Measurements from ENCODE around the gene SORCS1. TPM values are rescaled to one million over a fixed set of nuclear protein-coding genes. Genes with fewer than 3 reads are reported as not detected.

Gene SORCS1
- total and polyA plus RNA-seq, 2 donors (not counting 1 experiment from before 2014, with no cell fraction given) = not detected

- no peaks in the 10 kb centered on the region for H3K4me1 ChIP-seq (ENCODE audit: control insufficient read depth in 2 of 2, insufficient read depth in 2 of 2, low read length in 2 of 2)
- H3K79me2 ChIP-seq (ENCODE audit: control insufficient read depth, insufficient read depth, low read length) = no peaks in the 10 kb centered on the region
- H3K9ac ChIP-seq (ENCODE audit: low read length) = no peak overlapping the region
- no peak overlapping the region for H3K27ac ChIP-seq (ENCODE audit: low read length in 2 of 2)
- H2AFZ ChIP-seq (ENCODE audit: insufficient read depth, low read depth, low read length, poor library complexity, severe bottlenecking) = no peak overlapping the region
- Mint-ChIP-seq H3K4me3 (no peak overlapping the region), H3K9me3 (ENCODE audit: insufficient read depth) (no peaks in the 10 kb centered on the region), H3K27ac (no peak overlapping the region), H3K27me3 (peaks cover 3% of the 10 kb centered on the region), H3K4me1 (no peaks in the 10 kb centered on the region)
- ATAC-seq (ENCODE audit: low read depth) = no peak
- H3K4me2 ChIP-seq (replicated peaks; ENCODE audit: low read depth, low read length, poor library complexity, severe bottlenecking) = no peak overlapping the region
- 94% methylated on average over 2 of the region's 2 CpGs for WGBS (ENCODE audit: insufficient coverage)
- ChIA-PET CTCF (no interaction called here), POLR2A (no interaction called here)
- intact Hi-C loops (cut with micrococcal nuclease) = no loop called here
- H3K4me3 ChIP-seq (ENCODE audit: control extremely low read depth in 1 of 5, extremely low read depth in 1 of 5, insufficient read depth in 1 of 5, low read depth in 2 of 5, low read length in 4 of 5) = no peak overlapping the region
- H3K27me3 ChIP-seq (replicated peaks in 1 of 4; ENCODE audit: control extremely low read depth in 1 of 4, control insufficient read depth in 3 of 4, insufficient read depth in 4 of 4, low read length in 3 of 4) = no peaks in the 10 kb centered on the region
- no peaks in the 10 kb centered on the region for H3K36me3 ChIP-seq (replicated peaks in 1 of 2; ENCODE audit: control extremely low read depth in 1 of 2, control insufficient read depth in 1 of 2, extremely low read depth in 1 of 2, insufficient read depth in 2 of 2, low read length in 1 of 2)
- no peak for TF ChIP-seq EZH2 (IDR thresholded peaks at IDR 0.05; ENCODE audit: borderline replicate concordance, insufficient read depth, low read depth, low read length, poor library complexity, severe bottlenecking)
- TF ChIP-seq CTCF (IDR thresholded peaks at IDR 0.05) = no peak
- no peaks in the 10 kb centered on the region for H3K9me3 ChIP-seq (ENCODE audit: control extremely low read depth in 1 of 3, control insufficient read depth in 2 of 3, insufficient read depth in 1 of 3, low read length in 2 of 3)
- no peaks in the 10 kb centered on the region for H4K20me1 ChIP-seq (ENCODE audit: control insufficient read depth, insufficient read depth, low read length, poor library complexity, severe bottlenecking)
- DNase-seq = no peak
Observed at GRCh38 chr10:106696239-106696638, 468.3 kb downstream of the SORCS1 start.

- TF ChIP-seq CTCF (IDR thresholded peaks at IDR 0.05) (no peak), EZH2 (IDR thresholded peaks at IDR 0.05; ENCODE audit: borderline replicate concordance, insufficient read depth, low read depth, low read length, poor library complexity, severe bottlenecking) (no peak)
- H3K27ac Mint-ChIP-seq = no peak overlapping the region
- WGBS (ENCODE audit: insufficient coverage) = 100% methylated on average over 1 of the region's 1 CpG
- Histone ChIP-seq H3K27ac (ENCODE audit: low read length in 2 of 2) (no peak overlapping the region), H3K9ac (ENCODE audit: low read length) (no peak overlapping the region), H3K4me3 (ENCODE audit: control extremely low read depth in 1 of 5, extremely low read depth in 1 of 5, insufficient read depth in 1 of 5, low read depth in 2 of 5, low read length in 4 of 5) (no peak overlapping the region), H3K79me2 (ENCODE audit: control insufficient read depth, insufficient read depth, low read length) (no peaks in the 10 kb centered on the region), H3K36me3 (replicated peaks in 1 of 2; ENCODE audit: control extremely low read depth in 1 of 2, control insufficient read depth in 1 of 2, extremely low read depth in 1 of 2, insufficient read depth in 2 of 2, low read length in 1 of 2) (no peaks in the 10 kb centered on the region), H3K27me3 (replicated peaks in 1 of 4; ENCODE audit: control extremely low read depth in 1 of 4, control insufficient read depth in 3 of 4, insufficient read depth in 4 of 4, low read length in 3 of 4) (no peaks in the 10 kb centered on the region), H2AFZ (ENCODE audit: insufficient read depth, low read depth, low read length, poor library complexity, severe bottlenecking) (no peak overlapping the region), H3K9me3 (ENCODE audit: control extremely low read depth in 1 of 3, control insufficient read depth in 2 of 3, insufficient read depth in 1 of 3, low read length in 2 of 3) (no peaks in the 10 kb centered on the region), H3K4me1 (ENCODE audit: control insufficient read depth in 2 of 2, insufficient read depth in 2 of 2, low read length in 2 of 2) (no peaks in the 10 kb centered on the region), H4K20me1 (ENCODE audit: control insufficient read depth, insufficient read depth, low read length, poor library complexity, severe bottlenecking) (no peaks in the 10 kb centered on the region), H3K4me2 (replicated peaks; ENCODE audit: low read depth, low read length, poor library complexity, severe bottlenecking) (no peak overlapping the region)
- intact Hi-C loops (cut with micrococcal nuclease) = no loop called here
- H3K4me3 Mint-ChIP-seq = no peak overlapping the region
- DNase-seq = no peak
- no peaks in the 10 kb centered on the region for H3K4me1 Mint-ChIP-seq
- ChIA-PET CTCF (no interaction called here), POLR2A (no interaction called here)
- no peaks in the 10 kb centered on the region for H3K9me3 Mint-ChIP-seq (ENCODE audit: insufficient read depth)
- H3K27me3 Mint-ChIP-seq = peaks cover 3% of the 10 kb centered on the region
- no peak for ATAC-seq (ENCODE audit: low read depth)
Observed at GRCh38 chr10:106694696-106695095, 469.8 kb downstream of the SORCS1 start.
